MCF 10A (cell line): Measurements from ENCODE around the gene GRHPR. TPM values are rescaled to one million over a fixed set of nuclear protein-coding genes. Genes with fewer than 3 reads are reported as not detected.

ENCODE experiments used
- BruUV-seq: library from RNA; stranded (reverse); fragments of 400-500 nt; replicated peaks from 2 replicates; lab custom pipeline; 2021; lab: Mats Ljungman, UMichigan
- CTCF ChIA-PET: fragments of 300-600 bp; sonication (Branson Sonifier 250); formaldehyde crosslinking; extraction: SDS; loops from one replicate; lab custom pipeline; 2021; ENCODE audit warnings: antibody characterized with exemption, inconsistent platforms; lab: Yijun Ruan, JAX
- POLR2A ChIA-PET: fragments of 300-600, 350-650 bp; sonication (Branson Sonifier 250); formaldehyde crosslinking; extraction: SDS; loops from one replicate; lab custom pipeline; 2020; ENCODE audit warnings: antibody characterized with exemption, inconsistent platforms; lab: Yijun Ruan, JAX
- DNase-seq: peaks from one replicate; pipeline ENCODE4 v3.0.0-alpha.2; 2018; ENCODE audit not compliant: unreplicated experiment
- H3K27ac Mint-ChIP-seq: one replicate; pipeline ENCODE4 v1.8.0; 2022; ENCODE audit warnings: mild to moderate bottlenecking, low read depth, mixed read lengths; ENCODE audit not compliant: unreplicated experiment
- H3K27me3 Mint-ChIP-seq: one replicate; pipeline ENCODE4 v1.8.0; 2022; ENCODE audit warnings: mixed read lengths; ENCODE audit not compliant: insufficient read depth, unreplicated experiment
- H3K36me3 Mint-ChIP-seq: one replicate; pipeline ENCODE4 v1.8.0; 2022; ENCODE audit warnings: mild to moderate bottlenecking, moderate library complexity, mixed read lengths; ENCODE audit not compliant: insufficient read depth, unreplicated experiment
- H3K4me1 Mint-ChIP-seq: one replicate; pipeline ENCODE4 v1.8.0; 2022; ENCODE audit warnings: mixed read lengths; ENCODE audit not compliant: insufficient read depth, unreplicated experiment
- H3K4me3 Mint-ChIP-seq: one replicate; pipeline ENCODE4 v1.8.0; 2022; ENCODE audit warnings: mild to moderate bottlenecking, moderate library complexity, mixed read lengths; ENCODE audit not compliant: unreplicated experiment
- H3K9me3 Mint-ChIP-seq: one replicate; pipeline ENCODE4 v1.8.0; 2022; ENCODE audit warnings: mixed read lengths; ENCODE audit not compliant: unreplicated experiment
- intact Hi-C: fragments of 100-400 bp; cut with micrococcal nuclease; formaldehyde crosslinking; loops from 2 replicates; pipeline ENCODE4 v1.14.1; 2022
- total RNA-seq: library from RNA; stranded (reverse); gene quantifications from 2 replicates; pipeline ENCODE4 v1.2.3, GENCODE V29; 2022
- TF ChIP-seq, protein P1 (sequence below): fragments of 200-600 bp; IDR thresholded peaks from one replicate; pipeline ENCODE4 v1.8.0; 2022; ENCODE audit warnings: antibody characterized with exemption, mild to moderate bottlenecking; ENCODE audit not compliant: unreplicated experiment

GRHPR gene
- total RNA-seq, 1 experiment from 2014 or later = 121 TPM

- intact Hi-C loops = loop anchor here (10.0 kb wide), 4 partner anchors 324 to 884 kb away; partner anchors contain the start of genes DCAF10 and SLC25A51
- no peak overlapping the region for H3K4me3 Mint-ChIP-seq
- POLR2A ChIA-PET = interaction anchor here (0.6 to 4.2 kb wide), 4 partner anchors 8 to 304 kb away, joined by 4 to 32 read pairs (median 8); partner anchors contain the start of genes EXOSC3 and ZBTB5
These were observed 58.3 kb downstream of the GRHPR start for GRCh38 chr9:37480759-37481158.

DNA sequence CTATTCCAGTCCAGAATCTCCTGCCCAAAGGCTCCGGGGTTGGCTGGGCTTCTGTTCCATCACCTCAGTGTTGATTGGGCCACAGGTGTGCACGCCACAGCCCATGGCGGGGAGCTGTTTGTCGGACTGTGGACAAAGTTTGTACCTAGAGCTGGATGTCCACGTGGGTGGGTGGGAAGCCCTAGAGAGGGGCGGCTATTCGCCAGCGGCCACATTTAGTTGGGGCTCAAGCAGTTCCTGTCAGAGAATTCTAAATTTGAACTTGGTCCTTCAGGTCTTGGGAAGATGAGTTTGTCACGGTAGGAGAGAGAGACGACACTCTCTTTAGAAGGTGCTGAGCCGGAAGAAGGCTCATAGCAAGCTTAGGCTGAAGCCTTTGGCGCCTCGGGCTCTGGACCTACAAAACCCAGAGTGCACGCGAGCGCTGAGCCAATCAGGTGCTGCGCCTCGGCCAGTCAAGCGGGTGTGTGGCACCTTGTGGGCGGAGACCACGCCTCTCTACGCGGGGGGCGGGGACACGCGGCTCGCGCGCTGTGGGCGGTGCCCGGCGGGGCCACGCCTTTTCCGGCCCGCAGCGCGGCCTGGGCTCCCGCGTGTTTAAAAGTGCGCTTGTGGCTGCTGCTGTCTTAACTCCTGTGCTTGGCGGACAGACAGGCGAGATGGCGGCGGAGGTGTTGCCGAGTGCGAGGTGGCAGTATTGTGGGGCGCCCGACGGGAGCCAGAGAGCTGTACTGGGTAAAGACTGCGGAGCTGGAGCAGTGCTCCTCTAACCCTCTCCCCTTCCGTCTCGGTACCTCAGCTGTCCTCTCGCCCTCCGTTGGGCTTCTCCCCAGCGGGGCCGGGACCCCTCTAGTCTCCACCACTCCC, 63.1 kb downstream of the GRHPR start, which contains the start of gene POLR1E:
TSS of gene POLR1E (plus strand) at position 560 of the 867 bp plus-strand sequence. CDS start at position 660, 100 bp downstream.
- TF ChIP-seq, protein P1, sequence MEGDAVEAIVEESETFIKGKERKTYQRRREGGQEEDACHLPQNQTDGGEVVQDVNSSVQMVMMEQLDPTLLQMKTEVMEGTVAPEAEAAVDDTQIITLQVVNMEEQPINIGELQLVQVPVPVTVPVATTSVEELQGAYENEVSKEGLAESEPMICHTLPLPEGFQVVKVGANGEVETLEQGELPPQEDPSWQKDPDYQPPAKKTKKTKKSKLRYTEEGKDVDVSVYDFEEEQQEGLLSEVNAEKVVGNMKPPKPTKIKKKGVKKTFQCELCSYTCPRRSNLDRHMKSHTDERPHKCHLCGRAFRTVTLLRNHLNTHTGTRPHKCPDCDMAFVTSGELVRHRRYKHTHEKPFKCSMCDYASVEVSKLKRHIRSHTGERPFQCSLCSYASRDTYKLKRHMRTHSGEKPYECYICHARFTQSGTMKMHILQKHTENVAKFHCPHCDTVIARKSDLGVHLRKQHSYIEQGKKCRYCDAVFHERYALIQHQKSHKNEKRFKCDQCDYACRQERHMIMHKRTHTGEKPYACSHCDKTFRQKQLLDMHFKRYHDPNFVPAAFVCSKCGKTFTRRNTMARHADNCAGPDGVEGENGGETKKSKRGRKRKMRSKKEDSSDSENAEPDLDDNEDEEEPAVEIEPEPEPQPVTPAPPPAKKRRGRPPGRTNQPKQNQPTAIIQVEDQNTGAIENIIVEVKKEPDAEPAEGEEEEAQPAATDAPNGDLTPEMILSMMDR = no peak
- Mint-ChIP-seq H3K27ac (peak within 1 kb of the TSS; percentile 94), H3K36me3 (peaks cover 24% of the 10 kb centered on the region), H3K4me3 (peak within 1 kb of the TSS; percentile 90), H3K27me3 (no peaks in the 10 kb centered on the region), H3K9me3 (no peaks in the 10 kb centered on the region), H3K4me1 (peaks cover 27% of the 10 kb centered on the region)
- no TSS peak for BruUV-seq
- intact Hi-C loops = loop anchor here (5.0 to 10.0 kb wide), 5 partner anchors 107 to 879 kb away; partner anchors contain the start of genes DCAF10, SLC25A51 and TOMM5
- ChIA-PET POLR2A (interaction anchor here (0.6 to 4.5 kb wide), 29 partner anchors 9 to 726 kb away, joined by 3 to 75 read pairs (median 4); partner anchors contain the start of genes DCAF10, EXOSC3, GRHPR and TOMM5), CTCF (interaction anchor here (0.7 to 1.4 kb wide), 7 partner anchors 75 to 422 kb away, joined by 3 to 4 read pairs (median 3); no protein-coding TSS in a partner anchor)
- DNase-seq = peak; percentile 97

More at GRCh38 chr9:37480759-37481158, 58.3 kb downstream of the GRHPR start:
- Mint-ChIP-seq H3K4me1 (peaks cover 15% of the 10 kb centered on the region), H3K36me3 (no peaks in the 10 kb centered on the region), H3K27me3 (no peaks in the 10 kb centered on the region), H3K27ac (no peak overlapping the region), H3K9me3 (no peaks in the 10 kb centered on the region)
- no peak for DNase-seq
- CTCF ChIA-PET = interaction anchor here (0.6 to 1.3 kb wide), 5 partner anchors 102 to 944 kb away, joined by 3 to 5 read pairs (median 4); no protein-coding TSS in a partner anchor
- no TSS peak for BruUV-seq
- TF ChIP-seq, protein P1 = no peak

- ChIA-PET POLR2A (interaction anchor here (0.5 to 4.5 kb wide), 20 partner anchors 10 to 492 kb away, joined by 3 to 75 read pairs (median 5); partner anchors contain the start of genes DCAF10, EXOSC3, TOMM5 and ZBTB5), CTCF (interaction anchor here (0.6 to 1.4 kb wide), 5 partner anchors 13 to 110 kb away, joined by 3 read pairs; no protein-coding TSS in a partner anchor)
- Mint-ChIP-seq H3K4me1 (peaks cover 27% of the 10 kb centered on the region), H3K4me3 (peak overlapping the region; percentile 90), H3K9me3 (no peaks in the 10 kb centered on the region), H3K27me3 (no peaks in the 10 kb centered on the region), H3K27ac (peak overlapping the region; percentile 94), H3K36me3 (peaks cover 28% of the 10 kb centered on the region)
- DNase-seq = no peak
- BruUV-seq = TSS peak; percentile 38
- TF ChIP-seq, protein P1 = no peak
- intact Hi-C loops = loop anchor here (5.0 to 10.0 kb wide), 5 partner anchors 106 to 879 kb away; partner anchors contain the start of genes DCAF10, SLC25A51 and TOMM5
These were observed 63.7 kb downstream of the GRHPR start for GRCh38 chr9:37486256-37486615.

Other genes starting within 250 kb of the GRHPR start
- 8.9 and 9.0 TPM in 2 replicates for gene ZBTB5, start 42.8 kb downstream of the GRHPR start, total RNA-seq
- 29.7 and 50.3 TPM in 2 replicates for gene POLR1E, start 63.3 kb downstream of the GRHPR start, total RNA-seq
- gene FBXO10, start 153.7 kb downstream of the GRHPR start, total RNA-seq = 3.4 and 4.6 TPM in 2 replicates
- gene TOMM5, start 169.9 kb downstream of the GRHPR start, total RNA-seq = 151 and 164 TPM in 2 replicates
- gene FRMPD1, start 228.3 kb downstream of the GRHPR start, total RNA-seq = not detected in 2 replicates